K562 (cell line): ENCODE data around the gene STUB1. TPM values are rescaled to one million over a fixed set of nuclear protein-coding genes. Genes with fewer than 3 reads are reported as not detected.

Experiments
- ADNP ChIP-seq: fragments of 200-800 bp; sonication (Bioruptor generic); IDR thresholded peaks from 2 replicates; pipeline ENCODE4 v1.6.1; 2016; ENCODE audit warnings: missing genetic modification characterization, missing compliant biosample characterization
- BCOR ChIP-seq: fragments of 450-650 bp; IDR thresholded peaks from 2 replicates; pipeline ENCODE4 v1.6.1; 2016
- C11orf30 ChIP-seq: fragments of 450-650 bp; IDR thresholded peaks from 2 replicates; pipeline ENCODE4 v1.6.1; 2016; ENCODE audit warnings: low read depth, mild to moderate bottlenecking
- CHD4 ChIP-seq: fragments of 200-600 bp; sonication (generic); IDR thresholded peaks from 3 replicates; pipeline ENCODE4 v1.6.1; 2012; ENCODE audit warnings: low read depth, mild to moderate bottlenecking, mixed read lengths, low read length, inconsistent platforms; ENCODE audit not compliant: insufficient read depth, insufficient replicate concordance, poor library complexity, severe bottlenecking
- CREB3 ChIP-seq: fragments of 450-650 bp; conservative IDR thresholded peaks from 2 replicates; pipeline ENCODE4 v1.6.1; 2016; ENCODE audit warnings: missing genetic modification characterization, low read depth, mild to moderate bottlenecking, missing compliant biosample characterization, moderate library complexity
- E2F6 ChIP-seq, 2 experiments: IDR thresholded peaks; 2 replicates each; pipeline ENCODE4 v1.6.1; 2011; ENCODE audit warnings: borderline replicate concordance in 1 of 2, control low read depth in 1 of 2, low read depth in 1 of 2, low read length in 1 of 2, mild to moderate bottlenecking in 1 of 2, mixed read lengths in 1 of 2, moderate library complexity in 1 of 2; ENCODE audit not compliant: insufficient read depth in 1 of 2, insufficient read length in 1 of 2, poor library complexity in 1 of 2, severe bottlenecking in 1 of 2; ENCODE audit errors: extremely low read depth in 1 of 2
- ETS2 ChIP-seq: IDR thresholded peaks from 2 replicates; pipeline ENCODE4 v1.6.1; 2016; ENCODE audit warnings: borderline replicate concordance, missing genetic modification characterization, mild to moderate bottlenecking, moderate library complexity, missing compliant biosample characterization; ENCODE audit not compliant: poor library complexity, severe bottlenecking
- GTF2E2 ChIP-seq: fragments of 200-800 bp; sonication (Bioruptor generic); IDR thresholded peaks from 2 replicates; pipeline ENCODE4 v1.6.1; 2016; ENCODE audit warnings: missing genetic modification characterization, missing compliant biosample characterization
- MEIS2 ChIP-seq: fragments of 450-650 bp; IDR thresholded peaks from 2 replicates; pipeline ENCODE4 v1.6.1; 2014; ENCODE audit warnings: mild to moderate bottlenecking; ENCODE audit not compliant: partially characterized antibody
- PTRF ChIP-seq: fragments of 450-650 bp; IDR thresholded peaks from 2 replicates; pipeline ENCODE4 v1.6.1; 2016; ENCODE audit warnings: mild to moderate bottlenecking, missing genetic modification characterization, missing compliant biosample characterization
- SMARCE1 ChIP-seq: fragments of 450-650 bp; IDR thresholded peaks from 2 replicates; pipeline ENCODE4 v1.7.1; 2016; ENCODE audit warnings: mild to moderate bottlenecking
- SMC3 ChIP-seq: conservative IDR thresholded peaks from 2 replicates; pipeline ENCODE4 v1.6.1; 2011; ENCODE audit warnings: low read depth, low read length, improper control_type of control experiment; ENCODE audit not compliant: insufficient read depth
- TFAP4 ChIP-seq: sonication (generic); formaldehyde crosslinking; IDR thresholded peaks from 2 replicates; pipeline ENCODE4 v1.8.0; 2022; ENCODE audit warnings: missing genetic modification reagents, mild to moderate bottlenecking, moderate library complexity, borderline replicate concordance
- ZBTB49 ChIP-seq: sonication (generic); formaldehyde crosslinking; IDR thresholded peaks from 2 replicates; pipeline ENCODE4 v1.8.0; 2022; ENCODE audit warnings: missing genetic modification reagents, mild to moderate bottlenecking, borderline replicate concordance
- ZNF197 ChIP-seq: fragments of 200-800 bp; sonication (Bioruptor generic); IDR thresholded peaks from 2 replicates; pipeline ENCODE4 v1.6.1; 2016; ENCODE audit warnings: low read depth, missing genetic modification characterization, missing compliant biosample characterization
- ZNF253 ChIP-seq: fragments of 250-450 bp; sonication (Bioruptor Pico); conservative IDR thresholded peaks from 2 replicates; pipeline ENCODE4 v1.6.1; 2021; ENCODE audit warnings: mild to moderate bottlenecking
- ZNF518B ChIP-seq: fragments of 250-450 bp; sonication (Bioruptor Pico); IDR thresholded peaks from 2 replicates; pipeline ENCODE4 v1.5.0; 2021; ENCODE audit warnings: mild to moderate bottlenecking, moderate library complexity
- polyA plus RNA-seq, 8 experiments: library from polyadenylated mRNA; depleted of rRNA in 4 of 8; stranded (reverse) in 5 of 8; unstranded in 3 of 8; fragments of >200 nt; fragmentation: Nextera tagmentation in 2 of 8; fragmentation: Illumina TruSeq in 1 of 8; extraction: Ambion mirVana in 2 of 8; extraction: Trizol in 1 of 8; gene quantifications; 2 replicates each; pipeline versions ENCODE4 v1.2.1 to v1.2.3, GENCODE V29; 2011 to 2014; ENCODE audit warnings: inconsistent platforms in 1 of 8, missing spikeins in 1 of 8
- total RNA-seq, 7 experiments: library from RNA; depleted of rRNA in 6 of 7; stranded (reverse); fragments of >200 nt in 6 of 7; fragmentation: Illumina TruSeq in 2 of 7; extraction: Trizol in 2 of 7; gene quantifications; 2 replicates each; pipeline versions ENCODE4 v1.2.1 to v1.2.3, GENCODE V29; 2011 to 2021; ENCODE audit warnings: low replicate concordance in 1 of 7

Gene STUB1
- total and polyA plus RNA-seq, 9 of the 15 experiments (the other 6 are each of a cell fraction or from before 2014, with no cell fraction given) = 10.6 to 251 (median 152) TPM

- TF ChIP-seq ZNF518B (CRISPR knock-in tag) = no peak
- TF ChIP-seq CHD4 = no peak
- TF ChIP-seq ZNF197 = no peak
- TF ChIP-seq SMC3 = no peak
- no peak for TF ChIP-seq PTRF
- TF ChIP-seq ETS2 (tag) = no peak
- TF ChIP-seq TFAP4 (CRISPR knock-in tag) = peak; percentile 87; the same call in 1 of the 2 replicates
- peak; percentile 77 to 91 for TF ChIP-seq E2F6 (IDR thresholded peaks at IDR 0.05; ENCODE audit: borderline replicate concordance in 1 of 2, extremely low read depth in 1 of 2, insufficient read depth in 1 of 2, insufficient read length in 1 of 2, low read depth in 1 of 2, low read length in 1 of 2, poor library complexity in 1 of 2, severe bottlenecking in 1 of 2)
- TF ChIP-seq MEIS2 = no peak
- no peak for TF ChIP-seq C11orf30
- 0 out of 2 replicates have a peak, but pooled peaks have one; percentile 12 for TF ChIP-seq BCOR
- peak; percentile 57; the same call in 1 of the 2 replicates for TF ChIP-seq CREB3 (tag)
- TF ChIP-seq ZBTB49 (CRISPR knock-in tag) = no peak
- TF ChIP-seq ADNP = no peak
- no peak for TF ChIP-seq GTF2E2 (tag)
- TF ChIP-seq ZNF253 (CRISPR knock-in tag) = no peak
- no peak for TF ChIP-seq SMARCE1
Observed at GRCh38 chr16:695355-696089, 15.3 kb downstream of the STUB1 start (continued).
